IPS-20b (cell line): ENCODE measurements around the gene LYST.

ENCODE experiments used
- H3K27ac ChIP-seq: one replicate; pipeline ENCODE4 v1.5.1; 2013; ENCODE audit warnings: low read length
- H3K27me3 ChIP-seq: 2 replicates; pipeline ENCODE4 v1.6.1; 2013; ENCODE audit warnings: mild to moderate bottlenecking, low read length, inconsistent platforms; ENCODE audit not compliant: insufficient read depth
- H3K36me3 ChIP-seq: 2 replicates; pipeline ENCODE4 v1.6.1; 2013; ENCODE audit warnings: low read depth, mild to moderate bottlenecking, inconsistent platforms, low read length, moderate library complexity; ENCODE audit not compliant: insufficient read depth
- H3K4me1 ChIP-seq: 2 replicates; pipeline ENCODE4 v1.6.1; 2013; ENCODE audit warnings: mild to moderate bottlenecking, control low read depth, inconsistent platforms, low read length, moderate library complexity; ENCODE audit not compliant: insufficient read depth
- H3K4me3 ChIP-seq: 2 replicates; pipeline ENCODE4 v1.5.1; 2013; ENCODE audit warnings: mild to moderate bottlenecking, low read length, inconsistent platforms
- H3K9ac ChIP-seq: 2 replicates; pipeline ENCODE4 v1.6.1; 2013; ENCODE audit warnings: low read depth, mild to moderate bottlenecking, inconsistent platforms, low read length, moderate library complexity
- H3K9me3 ChIP-seq: 2 replicates; pipeline ENCODE4 v1.6.1; 2013; ENCODE audit warnings: mild to moderate bottlenecking, low read depth, low read length, inconsistent platforms; ENCODE audit not compliant: insufficient read depth

The LYST gene

GRCh38 chr1:235742914-235743599, 123.6 kb downstream of the LYST start:
- H3K36me3 ChIP-seq: no peaks in the 10 kb centered on the region
- H3K9ac ChIP-seq: no peak overlapping the region
- no peaks in the 10 kb centered on the region for H3K4me1 ChIP-seq
- no peak overlapping the region for H3K4me3 ChIP-seq
- H3K9me3 ChIP-seq: no peaks in the 10 kb centered on the region
- H3K27me3 ChIP-seq: no peaks in the 10 kb centered on the region
- H3K27ac ChIP-seq: no peak overlapping the region

- H3K27me3 ChIP-seq: no peaks in the 10 kb centered on the region
- H3K4me1 ChIP-seq: no peaks in the 10 kb centered on the region
- H3K4me3 ChIP-seq: no peak overlapping the region
- H3K27ac ChIP-seq: no peak overlapping the region
- no peaks in the 10 kb centered on the region for H3K9me3 ChIP-seq
- no peaks in the 10 kb centered on the region for H3K36me3 ChIP-seq
- H3K9ac ChIP-seq: no peak overlapping the region
Measured at GRCh38 chr1:235741294-235741693, 125.4 kb downstream of the LYST start.

GRCh38 chr1:235739631-235740030, 127.1 kb downstream of the LYST start:
- Histone ChIP-seq H3K27ac (no peak overlapping the region), H3K9me3 (no peaks in the 10 kb centered on the region), H3K36me3 (no peaks in the 10 kb centered on the region), H3K4me3 (no peak overlapping the region), H3K9ac (no peak overlapping the region), H3K4me1 (no peaks in the 10 kb centered on the region), H3K27me3 (no peaks in the 10 kb centered on the region)

- Histone ChIP-seq H3K9me3 (no peaks in the 10 kb centered on the region), H3K36me3 (no peaks in the 10 kb centered on the region), H3K27ac (no peak overlapping the region), H3K4me3 (no peak overlapping the region), H3K27me3 (no peaks in the 10 kb centered on the region), H3K4me1 (no peaks in the 10 kb centered on the region), H3K9ac (no peak overlapping the region)
Measured at GRCh38 chr1:235739124-235739523, 127.6 kb downstream of the LYST start.

GRCh38 chr1:235737751-235738150, 129.0 kb downstream of the LYST start:
- H3K27ac ChIP-seq: no peak overlapping the region

GRCh38 chr1:235736263-235736662, 130.4 kb downstream of the LYST start:
- H3K4me1 ChIP-seq: no peaks in the 10 kb centered on the region
- no peaks in the 10 kb centered on the region for H3K9me3 ChIP-seq
- no peak overlapping the region for H3K27ac ChIP-seq
- no peaks in the 10 kb centered on the region for H3K27me3 ChIP-seq
- no peak overlapping the region for H3K9ac ChIP-seq
- no peaks in the 10 kb centered on the region for H3K36me3 ChIP-seq
- H3K4me3 ChIP-seq: no peak overlapping the region

More at GRCh38 chr1:235737751-235738150, 129.0 kb downstream of the LYST start:
- no peaks in the 10 kb centered on the region for H3K9me3 ChIP-seq
- no peaks in the 10 kb centered on the region for H3K27me3 ChIP-seq
- no peak overlapping the region for H3K4me3 ChIP-seq
- H3K4me1 ChIP-seq: no peaks in the 10 kb centered on the region
- no peaks in the 10 kb centered on the region for H3K36me3 ChIP-seq
- no peak overlapping the region for H3K9ac ChIP-seq

GRCh38 chr1:235735621-235736020, 131.1 kb downstream of the LYST start:
- Histone ChIP-seq H3K27ac (no peak overlapping the region), H3K36me3 (no peaks in the 10 kb centered on the region), H3K27me3 (no peaks in the 10 kb centered on the region), H3K4me3 (no peak overlapping the region), H3K4me1 (no peaks in the 10 kb centered on the region), H3K9me3 (no peaks in the 10 kb centered on the region), H3K9ac (no peak overlapping the region)

- H3K9me3 ChIP-seq: no peaks in the 10 kb centered on the region
- no peak overlapping the region for H3K27ac ChIP-seq
- H3K9ac ChIP-seq: no peak overlapping the region
- no peaks in the 10 kb centered on the region for H3K27me3 ChIP-seq
- no peaks in the 10 kb centered on the region for H3K36me3 ChIP-seq
- no peak overlapping the region for H3K4me3 ChIP-seq
- H3K4me1 ChIP-seq: no peaks in the 10 kb centered on the region
Measured at GRCh38 chr1:235734335-235734734, 132.4 kb downstream of the LYST start.

- no peaks in the 10 kb centered on the region for H3K36me3 ChIP-seq
- H3K4me3 ChIP-seq: no peak overlapping the region
- no peaks in the 10 kb centered on the region for H3K9me3 ChIP-seq
- no peaks in the 10 kb centered on the region for H3K27me3 ChIP-seq
- no peak overlapping the region for H3K27ac ChIP-seq
- H3K4me1 ChIP-seq: no peaks in the 10 kb centered on the region
- H3K9ac ChIP-seq: no peak overlapping the region
Measured at GRCh38 chr1:235730007-235730406, 136.7 kb downstream of the LYST start.

GRCh38 chr1:235726557-235726956, 140.1 kb downstream of the LYST start:
- Histone ChIP-seq H3K4me3 (no peak overlapping the region), H3K27me3 (no peaks in the 10 kb centered on the region), H3K9ac (no peak overlapping the region), H3K27ac (no peak overlapping the region), H3K9me3 (no peaks in the 10 kb centered on the region), H3K36me3 (no peaks in the 10 kb centered on the region), H3K4me1 (no peaks in the 10 kb centered on the region)

GRCh38 chr1:235725434-235725833, 141.3 kb downstream of the LYST start:
- Histone ChIP-seq H3K9me3 (no peaks in the 10 kb centered on the region), H3K27ac (no peak overlapping the region), H3K9ac (no peak overlapping the region), H3K27me3 (no peaks in the 10 kb centered on the region), H3K4me3 (no peak overlapping the region), H3K4me1 (no peaks in the 10 kb centered on the region), H3K36me3 (no peaks in the 10 kb centered on the region)

- Histone ChIP-seq H3K9me3 (no peaks in the 10 kb centered on the region), H3K4me3 (no peak overlapping the region), H3K9ac (no peak overlapping the region), H3K27me3 (no peaks in the 10 kb centered on the region), H3K36me3 (no peaks in the 10 kb centered on the region), H3K4me1 (no peaks in the 10 kb centered on the region), H3K27ac (no peak overlapping the region)
Measured at GRCh38 chr1:235724730-235725129, 142.0 kb downstream of the LYST start.
